ENCODE data around the gene LARP4. TPM values are rescaled to one million over a fixed set of nuclear protein-coding genes. Genes with fewer than 3 reads are reported as not detected.
A peak's percentile ranks its signal among the peaks of the same experiment; 100 is the strongest.

The LARP4 gene
- total RNA-seq, 2 experiments from 2014 or later, result 32.9 to 84.1 TPM

- DNase-seq (ENCODE audit: low spot score), result no peak
- intact Hi-C loops (cut with micrococcal nuclease; ENCODE audit: unreplicated experiment), result no loop called here
- ChIA-PET CTCF (ENCODE audit: unreplicated experiment) (no interaction called here), POLR2A (interaction anchor here (0.6 kb wide), 1 partner anchor 58 kb away, joined by 5 read pairs; no protein-coding TSS in a partner anchor)
- Histone ChIP-seq H3K4me1 (ENCODE audit: insufficient read depth, low read length, poor library complexity, severe bottlenecking) (peaks cover 12% of the 10 kb centered on the region), H3K4me3 (ENCODE audit: low read depth, low read length, poor library complexity, severe bottlenecking) (no peak overlapping the region), H3K9me3 (ENCODE audit: low read length) (no peaks in the 10 kb centered on the region), H2AFZ (ENCODE audit: low read length) (no peak overlapping the region), H3K79me2 (ENCODE audit: insufficient read depth, low read depth, low read length) (peaks cover 30% of the 10 kb centered on the region), H4K20me1 (ENCODE audit: insufficient read depth, low read length) (peaks cover 22% of the 10 kb centered on the region), H3K4me2 (ENCODE audit: low read length) (no peak overlapping the region), H3K27ac (ENCODE audit: low read depth, low read length, poor library complexity, severe bottlenecking) (no peak overlapping the region), H3K9me2 (ENCODE audit: insufficient read depth, low read length) (no peaks in the 10 kb centered on the region), H3K36me3 (ENCODE audit: insufficient read depth, low read length) (peaks cover 4% of the 10 kb centered on the region; the same call in 1 of the 2 replicates)
- no peak for TF ChIP-seq CTCF (conservative IDR thresholded peaks at IDR 0.05; ENCODE audit: low read length)
- no peak for TF ChIP-seq EZH2phosphoT487 (IDR thresholded peaks at IDR 0.05; ENCODE audit: borderline replicate concordance, low read depth, low read length)
- BruUV-seq (replicated peaks), result no TSS peak
These were observed 1.8 kb upstream of the LARP4 start for GRCh38 chr12:50398931-50399330.

GRCh38 chr12:50400104-50400637, 514 bp upstream of the LARP4 start:
- peak overlapping the region; percentile 63 for H3K4me2 ChIP-seq (ENCODE audit: low read length)
- CTCF ChIA-PET (ENCODE audit: unreplicated experiment), result no interaction called here
- H3K36me3 ChIP-seq (ENCODE audit: insufficient read depth, low read length), result peaks cover 11% of the 10 kb centered on the region
- peak overlapping the region; percentile 91 for H2AFZ ChIP-seq (ENCODE audit: low read length)
- POLR2A ChIA-PET, result interaction anchor here (0.5 to 1.3 kb wide), 3 partner anchors 28 to 65 kb away, joined by 3 to 5 read pairs (median 3); no protein-coding TSS in a partner anchor
- H3K4me1 ChIP-seq (ENCODE audit: insufficient read depth, low read length, poor library complexity, severe bottlenecking), result peaks cover 12% of the 10 kb centered on the region
- peaks cover 43% of the 10 kb centered on the region for H3K79me2 ChIP-seq (ENCODE audit: insufficient read depth, low read depth, low read length)
- H4K20me1 ChIP-seq (ENCODE audit: insufficient read depth, low read length), result peaks cover 22% of the 10 kb centered on the region
- H3K4me3 ChIP-seq (ENCODE audit: low read depth, low read length, poor library complexity, severe bottlenecking), result peak overlapping the region; percentile 85
- H3K9me2 ChIP-seq (ENCODE audit: insufficient read depth, low read length), result no peaks in the 10 kb centered on the region
- TF ChIP-seq EZH2phosphoT487 (IDR thresholded peaks at IDR 0.05; ENCODE audit: borderline replicate concordance, low read depth, low read length), result no peak
- no peak for TF ChIP-seq CTCF (conservative IDR thresholded peaks at IDR 0.05; ENCODE audit: low read length)
- DNase-seq (ENCODE audit: low spot score), result peak; percentile 71
- BruUV-seq (replicated peaks), result TSS peak; percentile 85
- intact Hi-C loops (cut with micrococcal nuclease; ENCODE audit: unreplicated experiment), result loop anchor here (1.0 to 5.0 kb wide), 2 partner anchors 178 to 315 kb away; partner anchors contain the start of gene SMARCD1
- peak overlapping the region; percentile 81 for H3K27ac ChIP-seq (ENCODE audit: low read depth, low read length, poor library complexity, severe bottlenecking)
- H3K9me3 ChIP-seq (ENCODE audit: low read length), result no peaks in the 10 kb centered on the region

- no peak for TF ChIP-seq CTCF (conservative IDR thresholded peaks at IDR 0.05; ENCODE audit: low read length)
- TF ChIP-seq EZH2phosphoT487 (IDR thresholded peaks at IDR 0.05; ENCODE audit: borderline replicate concordance, low read depth, low read length), result no peak
- H3K79me2 ChIP-seq (ENCODE audit: insufficient read depth, low read depth, low read length), result peaks cover 57% of the 10 kb centered on the region
- peaks cover 15% of the 10 kb centered on the region for H3K36me3 ChIP-seq (ENCODE audit: insufficient read depth, low read length)
- H2AFZ ChIP-seq (ENCODE audit: low read length), result peak overlapping the region; percentile 91; the same call in 1 of the 2 replicates
- H3K9me3 ChIP-seq (ENCODE audit: low read length), result no peaks in the 10 kb centered on the region
- peak overlapping the region; percentile 86 for H3K4me2 ChIP-seq (ENCODE audit: low read length)
- peaks cover 22% of the 10 kb centered on the region for H4K20me1 ChIP-seq (ENCODE audit: insufficient read depth, low read length)
- peak; percentile 33 for DNase-seq (ENCODE audit: low spot score)
- peak overlapping the region; percentile 85 for H3K4me3 ChIP-seq (ENCODE audit: low read depth, low read length, poor library complexity, severe bottlenecking)
- intact Hi-C loops (cut with micrococcal nuclease; ENCODE audit: unreplicated experiment), result loop anchor here (5.0 kb wide), 1 partner anchor 179 kb away; no protein-coding TSS in a partner anchor
- peaks cover 12% of the 10 kb centered on the region for H3K4me1 ChIP-seq (ENCODE audit: insufficient read depth, low read length, poor library complexity, severe bottlenecking)
- no peaks in the 10 kb centered on the region for H3K9me2 ChIP-seq (ENCODE audit: insufficient read depth, low read length)
- ChIA-PET POLR2A (interaction anchor here (0.7 to 1.4 kb wide), 6 partner anchors 9 to 289 kb away, joined by 3 to 4 read pairs (median 3); no protein-coding TSS in a partner anchor), CTCF (ENCODE audit: unreplicated experiment) (no interaction called here)
- H3K27ac ChIP-seq (ENCODE audit: low read depth, low read length, poor library complexity, severe bottlenecking), result peak overlapping the region; percentile 81
- TSS peak; percentile 60 for BruUV-seq (replicated peaks)
These were observed 906 bp downstream of the LARP4 start for GRCh38 chr12:50401500-50402081.
